ENCODE measurements around the gene ITGA8. TPM values are rescaled to one million over a fixed set of nuclear protein-coding genes. Genes with fewer than 3 reads are reported as not detected.

ITGA8 gene
- total and polyA plus RNA-seq, 9 of the 15 experiments (the other 6 are each of a cell fraction or from before 2014, with no cell fraction given) = 0.01 to 0.07 (median 0.04) TPM; not detected in 5

- Histone ChIP-seq H3K4me1 (replicated peaks in 1 of 2; ENCODE audit: control insufficient read depth in 2 of 2, insufficient read depth in 2 of 2, low read length in 2 of 2) (peaks cover 0 to 4% of the 10 kb centered on the region in 2 experiments; a peak in 1 of 5 replicates), H3K27me3 (ENCODE audit: control insufficient read depth in 2 of 2, insufficient read depth in 2 of 2, low read length in 2 of 2) (no peaks in the 10 kb centered on the region), H2AFZ (ENCODE audit: low read depth, low read length) (peak overlapping the region; percentile 64), H3K27ac (ENCODE audit: extremely low read depth, low read depth, low read length) (no peak overlapping the region), H3K36me3 (ENCODE audit: control insufficient read depth, insufficient read depth, low read length) (no peaks in the 10 kb centered on the region), H3K79me2 (ENCODE audit: control insufficient read depth, insufficient read depth, low read length) (no peaks in the 10 kb centered on the region), H3K9me3 (replicated peaks; ENCODE audit: control insufficient read depth, insufficient read depth, low read depth, low read length) (no peaks in the 10 kb centered on the region), H3K4me3 (no peak overlapping the region), H3K9ac (ENCODE audit: insufficient read depth in 1 of 2, low read depth in 2 of 2, low read length in 2 of 2) (no peak overlapping the region), H4K20me1 (replicated peaks; ENCODE audit: control insufficient read depth, insufficient read depth, low read length) (no peaks in the 10 kb centered on the region), H3K4me2 (ENCODE audit: insufficient read depth, low read length) (0 out of 2 replicates have a peak overlapping the region, but pooled peaks have one; percentile 1), H3K9me1 (ENCODE audit: control insufficient read depth, insufficient read depth, low read length) (no peaks in the 10 kb centered on the region)
- FAIRE-seq (no peak), DNase-seq (ENCODE audit: extremely low read depth in 1 of 4, low spot score in 3 of 4) (no peak), ATAC-seq (no peak)
- ChIA-PET CTCF (ENCODE audit: low intra/inter-chr PET ratio) (no interaction called here), POLR2A (no interaction called here)
- intact Hi-C loops (cut with micrococcal nuclease) (loop anchor here (5.0 to 10.0 kb wide), 3 partner anchors 63 to 236 kb away; no protein-coding TSS in a partner anchor), in situ Hi-C loops (cut with MboI) (loop anchor here (25.0 kb wide), 1 partner anchor 123 kb away; the partner anchor contains the start of gene ITGA8)
- 24% methylated on average over 9 of the region's 9 CpGs for WGBS (ENCODE audit: insufficient coverage, low coverage, missing lambda C conversion rate)
- BruUV-seq (replicated peaks) = no TSS peak
- TF ChIP-seq RBM22 (IDR thresholded peaks at IDR 0.05; ENCODE audit: low read depth, low read length, poor library complexity, severe bottlenecking) (no peak), CEBPG (CRISPR knock-in tag; IDR thresholded peaks at IDR 0.05) (no peak), CEBPG (tag; conservative IDR thresholded peaks at IDR 0.05 in 1 of 2, IDR thresholded peaks at IDR 0.05 in 1 of 2) (peak; percentile 70 to 77; a peak in 3 of 4 replicates), ZBTB49 (CRISPR knock-in tag; IDR thresholded peaks at IDR 0.05; ENCODE audit: borderline replicate concordance) (no peak), IRF9 (tag; IDR thresholded peaks at IDR 0.05) (no peak), CEBPB (tag; IDR thresholded peaks at IDR 0.05) (peak; percentile 74), SUPT5H (IDR thresholded peaks at IDR 0.05) (no peak), RFX7 (CRISPR knock-in tag; IDR thresholded peaks at IDR 0.05) (no peak), MAFG (tag; conservative IDR thresholded peaks at IDR 0.05) (peak; percentile 78), ZNF224 (CRISPR knock-in tag; IDR thresholded peaks at IDR 0.05) (no peak), DIDO1 (tag; IDR thresholded peaks at IDR 0.05; ENCODE audit: low read depth) (no peak), FIP1L1 (IDR thresholded peaks at IDR 0.05; ENCODE audit: low read depth, low read length, poor library complexity, severe bottlenecking) (no peak), NUFIP1 (IDR thresholded peaks at IDR 0.05; ENCODE audit: partially characterized antibody) (no peak), MEIS2 (IDR thresholded peaks at IDR 0.05; ENCODE audit: partially characterized antibody) (no peak), FOSL1 (tag; conservative IDR thresholded peaks at IDR 0.05) (0 out of 2 replicates have a peak, but pooled peaks have one; percentile 11), THAP12 (CRISPR knock-in tag; IDR thresholded peaks at IDR 0.05) (no peak)
These were observed 130.8 kb downstream of the ITGA8 start for GRCh38 chr10:15588635-15589508.
